Nephron (organoid): ENCODE measurements around the gene PPP1R14D.

Experiments used
- H3K27ac Mint-ChIP-seq, 3 experiments: 2 replicates each; pipeline ENCODE4 v1.8.0; 2020; ENCODE audit warnings: mixed read lengths in 3 of 3, mild to moderate bottlenecking in 2 of 3, moderate library complexity in 1 of 3
- H3K27me3 Mint-ChIP-seq: 2 replicates; pipeline ENCODE4 v1.8.0; 2021; ENCODE audit warnings: low read depth, mild to moderate bottlenecking, moderate library complexity, mixed read lengths
- H3K36me3 Mint-ChIP-seq: 2 replicates; pipeline ENCODE4 v1.8.0; 2020; ENCODE audit warnings: low read depth, mixed read lengths
- H3K4me1 Mint-ChIP-seq: 2 replicates; pipeline ENCODE4 v1.8.0; 2020; ENCODE audit warnings: mixed read lengths
- H3K4me3 Mint-ChIP-seq, 3 experiments: 2 replicates each; pipeline ENCODE4 v1.8.0; 2020; ENCODE audit warnings: mild to moderate bottlenecking in 3 of 3, mixed read lengths in 3 of 3, moderate library complexity in 2 of 3
- H3K9me3 Mint-ChIP-seq: 2 replicates; pipeline ENCODE4 v1.8.0; 2020; ENCODE audit warnings: mixed read lengths
- CTCF ChIP-seq, 3 experiments: fragments of 200-600 bp; sonication (generic); IDR thresholded peaks; one replicate each; pipeline ENCODE4 v1.5.0; 2021; ENCODE audit warnings: antibody characterized with exemption in 3 of 3; ENCODE audit not compliant: unreplicated experiment in 3 of 3

PPP1R14D gene

GRCh38 chr15:40854161-40854560 lies 25.7 kb upstream of the PPP1R14D start:
- H3K36me3 Mint-ChIP-seq = peaks cover 14% of the 10 kb centered on the region
- peaks cover 5% of the 10 kb centered on the region for H3K27me3 Mint-ChIP-seq
- H3K27ac Mint-ChIP-seq = no peak overlapping the region
- H3K9me3 Mint-ChIP-seq = no peaks in the 10 kb centered on the region
- H3K4me1 Mint-ChIP-seq = peaks cover 11% of the 10 kb centered on the region
- no peak for TF ChIP-seq CTCF (IDR thresholded peaks at IDR 0.05; ENCODE audit: unreplicated experiment in 3 of 3)
- H3K4me3 Mint-ChIP-seq = no peak overlapping the region

- peaks cover 5% of the 10 kb centered on the region for H3K4me1 Mint-ChIP-seq
- H3K36me3 Mint-ChIP-seq = peaks cover 14% of the 10 kb centered on the region
- H3K27me3 Mint-ChIP-seq = no peaks in the 10 kb centered on the region
- H3K27ac Mint-ChIP-seq = no peak overlapping the region
- no peak for TF ChIP-seq CTCF (IDR thresholded peaks at IDR 0.05; ENCODE audit: unreplicated experiment in 3 of 3)
- H3K4me3 Mint-ChIP-seq = no peak overlapping the region
- H3K9me3 Mint-ChIP-seq = no peaks in the 10 kb centered on the region
Observed at GRCh38 chr15:40853241-40853890, 24.9 kb upstream of the PPP1R14D start.

- Mint-ChIP-seq H3K27me3 (peaks cover 5% of the 10 kb centered on the region), H3K4me3 (no peak overlapping the region), H3K27ac (no peak overlapping the region), H3K36me3 (peaks cover 14% of the 10 kb centered on the region), H3K4me1 (peaks cover 6% of the 10 kb centered on the region), H3K9me3 (no peaks in the 10 kb centered on the region)
- no peak for TF ChIP-seq CTCF (IDR thresholded peaks at IDR 0.05; ENCODE audit: unreplicated experiment in 3 of 3)
Observed at GRCh38 chr15:40852529-40852928, 24.0 kb upstream of the PPP1R14D start.

- H3K27me3 Mint-ChIP-seq = peaks cover 22% of the 10 kb centered on the region
Observed at GRCh38 chr15:40850576-40851112, 22.1 kb upstream of the PPP1R14D start.

GRCh38 chr15:40847223-40847961 lies 18.9 kb upstream of the PPP1R14D start:
- Mint-ChIP-seq H3K4me3 (peak overlapping the region; percentile 47 to 74 (median 53)), H3K27me3 (peaks cover 46% of the 10 kb centered on the region)

More at GRCh38 chr15:40850576-40851112, 22.1 kb upstream of the PPP1R14D start:
- Mint-ChIP-seq H3K9me3 (no peaks in the 10 kb centered on the region), H3K27ac (no peak overlapping the region), H3K4me3 (no peak overlapping the region), H3K4me1 (peaks cover 17% of the 10 kb centered on the region), H3K36me3 (peaks cover 11% of the 10 kb centered on the region)
- no peak for TF ChIP-seq CTCF (IDR thresholded peaks at IDR 0.05; ENCODE audit: unreplicated experiment in 3 of 3)

More at GRCh38 chr15:40847223-40847961, 18.9 kb upstream of the PPP1R14D start:
- Mint-ChIP-seq H3K27ac (peak overlapping the region; percentile 3 to 81 (median 6)), H3K36me3 (peaks cover 9% of the 10 kb centered on the region), H3K9me3 (no peaks in the 10 kb centered on the region), H3K4me1 (peaks cover 26% of the 10 kb centered on the region)
- TF ChIP-seq CTCF (IDR thresholded peaks at IDR 0.05; ENCODE audit: unreplicated experiment in 3 of 3) = no peak
